ENCODE measurements around the gene ACAD11.

DNA sequence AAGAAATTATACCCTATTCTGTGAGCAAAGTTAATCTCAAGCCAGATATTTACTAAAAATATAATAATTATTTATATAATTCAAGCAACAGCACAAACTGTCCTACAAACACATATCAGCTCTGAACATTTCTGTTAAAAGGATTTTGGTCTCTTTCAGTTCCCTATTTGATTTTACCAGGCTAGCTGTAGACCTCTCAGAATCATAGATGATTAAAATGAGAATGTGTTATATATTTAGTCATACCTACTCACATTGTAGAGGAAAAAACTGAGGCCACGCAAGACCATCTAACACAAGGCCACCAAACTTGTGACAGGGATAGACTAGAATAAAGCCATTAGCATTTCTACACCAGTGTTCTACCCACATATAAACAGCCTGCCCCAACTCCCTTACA, 34.0 kb downstream of the ACAD11 start:
- no peak for TF ChIP-seq SUZ12 (IDR thresholded peaks at IDR 0.05)
- TF ChIP-seq FOXK2 (IDR thresholded peaks at IDR 0.05), result no peak
- no peak for TF ChIP-seq BHLHE40 (IDR thresholded peaks at IDR 0.05; ENCODE audit: borderline replicate concordance)
- no peak for TF ChIP-seq ELF4 (IDR thresholded peaks at IDR 0.05)
- TF ChIP-seq ARNT (IDR thresholded peaks at IDR 0.05), result no peak
- TF ChIP-seq, protein P1, sequence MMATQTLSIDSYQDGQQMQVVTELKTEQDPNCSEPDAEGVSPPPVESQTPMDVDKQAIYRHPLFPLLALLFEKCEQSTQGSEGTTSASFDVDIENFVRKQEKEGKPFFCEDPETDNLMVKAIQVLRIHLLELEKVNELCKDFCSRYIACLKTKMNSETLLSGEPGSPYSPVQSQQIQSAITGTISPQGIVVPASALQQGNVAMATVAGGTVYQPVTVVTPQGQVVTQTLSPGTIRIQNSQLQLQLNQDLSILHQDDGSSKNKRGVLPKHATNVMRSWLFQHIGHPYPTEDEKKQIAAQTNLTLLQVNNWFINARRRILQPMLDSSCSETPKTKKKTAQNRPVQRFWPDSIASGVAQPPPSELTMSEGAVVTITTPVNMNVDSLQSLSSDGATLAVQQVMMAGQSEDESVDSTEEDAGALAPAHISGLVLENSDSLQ (IDR thresholded peaks at IDR 0.05), result no peak
- TF ChIP-seq LEF1 (IDR thresholded peaks at IDR 0.05; ENCODE audit: borderline replicate concordance), result no peak
- no peak for TF ChIP-seq TARDBP (IDR thresholded peaks at IDR 0.05)
